HL-60 (cell line): ENCODE measurements around the gene OGFR.
"Not testable (repeated sequence)": the region's sequence is repeated elsewhere in the genome, so short reads cannot be mapped to it uniquely, and the experiment has no call there.

ENCODE experiments used
- DNase-seq, 2 experiments: peaks; one replicate each; pipeline ENCODE4 v3.0.0-alpha.2; 2010 to 2020; ENCODE audit warnings: low read depth in 1 of 2, low spot score in 1 of 2
- H3K27ac ChIP-seq: fragments of 250-450 bp; sonication (Bioruptor Pico); replicated peaks from 2 replicates; pipeline ENCODE4 v1.5.1; 2020; ENCODE audit warnings: mild to moderate bottlenecking, moderate library complexity
- H3K27me3 ChIP-seq: fragments of 250-450 bp; sonication (Bioruptor Pico); 2 replicates; pipeline ENCODE4 v1.5.1; 2021; ENCODE audit warnings: mild to moderate bottlenecking, moderate library complexity; ENCODE audit not compliant: insufficient read depth, poor library complexity, severe bottlenecking
- H3K4me3 ChIP-seq: replicated peaks from 2 replicates; pipeline ENCODE4 v1.5.1; 2011; ENCODE audit warnings: mild to moderate bottlenecking, control low read depth, low read length; ENCODE audit not compliant: insufficient read depth
- GABPA ChIP-seq: IDR thresholded peaks from 2 replicates; pipeline ENCODE4 v1.6.1; 2012; ENCODE audit warnings: low read depth
- POLR2AphosphoS5 ChIP-seq: IDR thresholded peaks from 2 replicates; pipeline ENCODE4 v1.6.1; 2012; ENCODE audit warnings: low read depth
- SPI1 ChIP-seq: IDR thresholded peaks from 2 replicates; pipeline ENCODE4 v1.6.1; 2012; ENCODE audit warnings: low read depth, mild to moderate bottlenecking, borderline replicate concordance
- TF ChIP-seq, protein P1 (sequence below): IDR thresholded peaks from 2 replicates; pipeline ENCODE4 v1.6.1; 2012; ENCODE audit warnings: low read depth; ENCODE audit not compliant: insufficient replicate concordance
- TF ChIP-seq, protein P2 (sequence below): IDR thresholded peaks from one replicate; pipeline ENCODE4 v1.5.1; 2011; ENCODE audit warnings: low read length, control low read depth, inconsistent platforms; ENCODE audit not compliant: insufficient read depth

OGFR gene

DNA sequence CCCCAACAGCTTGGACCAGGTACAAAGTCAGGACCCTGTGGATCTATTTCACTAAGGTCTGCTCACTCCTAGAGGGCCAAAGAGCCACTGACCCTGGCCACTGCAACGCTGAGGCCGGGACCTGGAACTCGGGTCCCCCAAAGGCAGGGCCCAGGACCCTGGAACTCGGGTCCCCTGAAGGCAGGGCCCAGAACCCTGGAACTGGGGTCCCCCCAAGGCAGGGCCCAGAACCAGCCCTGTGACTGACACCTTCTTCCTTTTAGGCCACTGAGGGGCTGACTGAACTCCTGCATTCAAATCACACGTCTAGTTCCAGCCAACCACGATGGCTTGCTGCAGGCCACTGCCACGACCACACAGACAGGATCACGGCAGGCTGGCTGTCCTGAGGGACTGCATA, 47.6 kb downstream of the OGFR start:
- TF ChIP-seq, protein P1, sequence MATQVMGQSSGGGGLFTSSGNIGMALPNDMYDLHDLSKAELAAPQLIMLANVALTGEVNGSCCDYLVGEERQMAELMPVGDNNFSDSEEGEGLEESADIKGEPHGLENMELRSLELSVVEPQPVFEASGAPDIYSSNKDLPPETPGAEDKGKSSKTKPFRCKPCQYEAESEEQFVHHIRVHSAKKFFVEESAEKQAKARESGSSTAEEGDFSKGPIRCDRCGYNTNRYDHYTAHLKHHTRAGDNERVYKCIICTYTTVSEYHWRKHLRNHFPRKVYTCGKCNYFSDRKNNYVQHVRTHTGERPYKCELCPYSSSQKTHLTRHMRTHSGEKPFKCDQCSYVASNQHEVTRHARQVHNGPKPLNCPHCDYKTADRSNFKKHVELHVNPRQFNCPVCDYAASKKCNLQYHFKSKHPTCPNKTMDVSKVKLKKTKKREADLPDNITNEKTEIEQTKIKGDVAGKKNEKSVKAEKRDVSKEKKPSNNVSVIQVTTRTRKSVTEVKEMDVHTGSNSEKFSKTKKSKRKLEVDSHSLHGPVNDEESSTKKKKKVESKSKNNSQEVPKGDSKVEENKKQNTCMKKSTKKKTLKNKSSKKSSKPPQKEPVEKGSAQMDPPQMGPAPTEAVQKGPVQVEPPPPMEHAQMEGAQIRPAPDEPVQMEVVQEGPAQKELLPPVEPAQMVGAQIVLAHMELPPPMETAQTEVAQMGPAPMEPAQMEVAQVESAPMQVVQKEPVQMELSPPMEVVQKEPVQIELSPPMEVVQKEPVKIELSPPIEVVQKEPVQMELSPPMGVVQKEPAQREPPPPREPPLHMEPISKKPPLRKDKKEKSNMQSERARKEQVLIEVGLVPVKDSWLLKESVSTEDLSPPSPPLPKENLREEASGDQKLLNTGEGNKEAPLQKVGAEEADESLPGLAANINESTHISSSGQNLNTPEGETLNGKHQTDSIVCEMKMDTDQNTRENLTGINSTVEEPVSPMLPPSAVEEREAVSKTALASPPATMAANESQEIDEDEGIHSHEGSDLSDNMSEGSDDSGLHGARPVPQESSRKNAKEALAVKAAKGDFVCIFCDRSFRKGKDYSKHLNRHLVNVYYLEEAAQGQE = no peak
- TF ChIP-seq, protein P2, sequence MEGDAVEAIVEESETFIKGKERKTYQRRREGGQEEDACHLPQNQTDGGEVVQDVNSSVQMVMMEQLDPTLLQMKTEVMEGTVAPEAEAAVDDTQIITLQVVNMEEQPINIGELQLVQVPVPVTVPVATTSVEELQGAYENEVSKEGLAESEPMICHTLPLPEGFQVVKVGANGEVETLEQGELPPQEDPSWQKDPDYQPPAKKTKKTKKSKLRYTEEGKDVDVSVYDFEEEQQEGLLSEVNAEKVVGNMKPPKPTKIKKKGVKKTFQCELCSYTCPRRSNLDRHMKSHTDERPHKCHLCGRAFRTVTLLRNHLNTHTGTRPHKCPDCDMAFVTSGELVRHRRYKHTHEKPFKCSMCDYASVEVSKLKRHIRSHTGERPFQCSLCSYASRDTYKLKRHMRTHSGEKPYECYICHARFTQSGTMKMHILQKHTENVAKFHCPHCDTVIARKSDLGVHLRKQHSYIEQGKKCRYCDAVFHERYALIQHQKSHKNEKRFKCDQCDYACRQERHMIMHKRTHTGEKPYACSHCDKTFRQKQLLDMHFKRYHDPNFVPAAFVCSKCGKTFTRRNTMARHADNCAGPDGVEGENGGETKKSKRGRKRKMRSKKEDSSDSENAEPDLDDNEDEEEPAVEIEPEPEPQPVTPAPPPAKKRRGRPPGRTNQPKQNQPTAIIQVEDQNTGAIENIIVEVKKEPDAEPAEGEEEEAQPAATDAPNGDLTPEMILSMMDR = no peak
- TF ChIP-seq POLR2AphosphoS5 (no peak), GABPA (no peak), SPI1 (no peak)
- Histone ChIP-seq H3K27me3 (no peaks in the 10 kb centered on the region), H3K4me3 (no peak overlapping the region)

DNA sequence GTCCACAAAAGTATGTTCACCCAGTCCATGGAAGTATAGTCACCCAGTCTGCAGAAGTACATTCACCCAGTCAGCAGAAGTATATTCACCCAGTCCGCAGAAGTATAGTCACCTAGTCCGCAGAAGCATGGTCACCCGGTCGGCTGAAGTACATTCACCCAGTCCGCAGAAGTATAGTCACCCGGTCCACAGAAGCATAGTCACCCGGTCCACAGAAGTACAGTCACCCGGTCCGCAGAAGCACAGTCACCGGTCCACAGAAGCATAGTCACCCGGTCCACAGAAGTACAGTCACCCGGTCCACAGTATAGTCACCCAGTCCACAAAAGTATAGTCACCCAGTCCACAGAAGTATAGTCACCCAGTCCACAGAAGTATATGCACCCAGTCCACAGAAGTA, 48.2 kb downstream of the OGFR start:
- no peak overlapping the region for H3K4me3 ChIP-seq
- TF ChIP-seq POLR2AphosphoS5 (no peak), SPI1 (no peak), GABPA (no peak)
- TF ChIP-seq, protein P2 = no peak
- TF ChIP-seq, protein P1 = no peak
- H3K27ac ChIP-seq = no peak overlapping the region
- no peaks in the 10 kb centered on the region for H3K27me3 ChIP-seq
- DNase-seq = no peak

More for the DNA sequence above, 47.6 kb downstream of the OGFR start:
- no peak for DNase-seq
- H3K27ac ChIP-seq = no peak overlapping the region

DNA sequence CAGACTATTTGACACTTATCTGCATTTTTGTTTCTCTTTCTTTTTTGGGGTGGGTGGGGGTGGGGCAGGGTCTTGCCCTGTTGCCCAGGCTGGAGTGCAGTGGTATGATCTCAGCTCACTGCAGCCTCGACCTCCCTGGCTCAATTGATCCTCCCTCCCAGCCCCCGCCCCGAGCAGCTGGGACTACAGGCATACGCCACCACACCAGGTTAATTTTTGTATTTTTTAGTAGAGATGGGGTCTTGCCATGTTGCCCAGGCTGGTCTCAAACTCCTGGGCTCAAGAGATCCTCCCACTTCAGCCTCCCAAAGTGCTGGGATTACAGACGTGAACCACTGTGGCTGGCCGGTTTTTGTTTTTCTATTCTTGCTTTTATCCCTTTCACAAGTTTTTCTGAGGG, 48.7 kb downstream of the OGFR start:
- H3K4me3 ChIP-seq, DNase-seq, H3K27ac ChIP-seq, H3K27me3 ChIP-seq: not testable (repeated sequence)

DNA sequence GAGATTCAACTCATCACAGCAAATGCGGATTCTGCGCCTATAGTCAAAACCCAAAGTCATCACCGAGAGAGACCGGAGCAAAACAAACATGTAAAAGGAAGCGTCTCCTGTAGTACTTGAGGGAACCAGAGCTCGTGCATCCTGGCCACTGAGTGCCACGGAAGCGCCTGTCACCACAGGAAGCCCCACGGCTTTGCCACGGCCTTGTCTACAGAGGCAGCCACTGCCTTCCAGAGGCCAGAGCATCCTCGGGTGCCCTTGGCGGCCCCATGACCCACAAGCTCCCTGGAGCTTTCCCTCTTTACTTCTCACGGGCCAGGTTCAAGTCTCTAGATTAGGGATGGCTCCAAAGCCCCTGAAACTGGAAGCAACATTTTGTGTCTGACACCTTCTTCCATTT, 49.5 kb downstream of the OGFR start:
- no peak for TF ChIP-seq GABPA
- no peak for TF ChIP-seq POLR2AphosphoS5
- TF ChIP-seq, protein P2 = no peak
- TF ChIP-seq SPI1 = no peak
- TF ChIP-seq, protein P1 = no peak
- no peak for DNase-seq
- Histone ChIP-seq H3K27ac (no peak overlapping the region), H3K4me3 (no peak overlapping the region), H3K27me3 (no peaks in the 10 kb centered on the region)
